Measurements from ENCODE around the gene MTHFD1. TPM values are rescaled to one million over a fixed set of nuclear protein-coding genes. Genes with fewer than 3 reads are reported as not detected.
"Not testable (repeated sequence)": the region's sequence is repeated elsewhere in the genome, so short reads cannot be mapped to it uniquely, and the experiment has no call there.

Gene MTHFD1
- total and polyA plus RNA-seq, 2 of the 4 experiments (the other 2 are of a cell fraction): 32.2 to 64.9 TPM

- H3K9me3 ChIP-seq (ENCODE audit: control insufficient read depth, insufficient read depth, low read length); H4K91ac ChIP-seq (ENCODE audit: insufficient read depth, low read depth, low read length); H2AK5ac ChIP-seq (ENCODE audit: low read depth, low read length); H3K23ac ChIP-seq (ENCODE audit: low read depth, low read length); H4K20me1 ChIP-seq (ENCODE audit: insufficient read depth, low read length); H2BK120ac ChIP-seq (ENCODE audit: low read depth, low read length); H3K4ac ChIP-seq (ENCODE audit: low read depth, low read length); H4K8ac ChIP-seq (ENCODE audit: low read depth in 2 of 2, low read length in 2 of 2); H3K14ac ChIP-seq (replicated peaks; ENCODE audit: low read depth, low read length); H2AK9ac ChIP-seq (replicated peaks; ENCODE audit: low read depth, low read length, poor library complexity); H2AFZ ChIP-seq (replicated peaks; ENCODE audit: low read length, poor library complexity); H3K9me1 ChIP-seq (ENCODE audit: insufficient read depth, low read length); H3K36me3 ChIP-seq (ENCODE audit: control insufficient read depth, insufficient read depth, low read length); H3K27me3 ChIP-seq (ENCODE audit: control insufficient read depth, insufficient read depth, low read length); H2BK20ac ChIP-seq (ENCODE audit: low read depth, low read length); POLR2A ChIA-PET (ENCODE audit: unreplicated experiment); H4K5ac ChIP-seq (ENCODE audit: low read depth, low read length); BruUV-seq (replicated peaks); H2BK5ac ChIP-seq (ENCODE audit: low read depth, low read length, poor library complexity, severe bottlenecking); H3K4me2 ChIP-seq (ENCODE audit: low read depth, low read length); H3K4me1 ChIP-seq (ENCODE audit: control insufficient read depth, insufficient read depth, low read length); CTCF ChIA-PET; in situ Hi-C loops (cut with MboI; ENCODE audit: low sequenced_read_pairs); dilution Hi-C loops (cut with HindIII; ENCODE audit: low sequenced_read_pairs, unreplicated experiment); H3K18ac ChIP-seq (ENCODE audit: low read depth, low read length); H2BK15ac ChIP-seq (ENCODE audit: low read depth, low read length); intact Hi-C loops (cut with micrococcal nuclease); H3K9ac ChIP-seq (ENCODE audit: low read depth, low read length); H3K56ac ChIP-seq (ENCODE audit: extremely low read depth, insufficient read depth, low read length); H3K4me3 ChIP-seq (ENCODE audit: insufficient read depth, low read depth, low read length); DNase-seq; H3K27ac ChIP-seq (ENCODE audit: insufficient read depth, low read length); ATAC-seq (ENCODE audit: low read depth): not testable (repeated sequence)
- WGBS, 2 experiments (ENCODE audit: extremely low coverage in 2 of 2, insufficient read length in 1 of 2): no CpG with 5 or more reads among the region's 3 CpGs
- H3K79me1 ChIP-seq (ENCODE audit: low read depth in 1 of 2, low read length in 2 of 2): peaks cover 10 to 47% of the 10 kb centered on the region in 2 experiments; a peak in 3 of 4 replicates
Measured at GRCh38 chr14:64393189-64393726, 5.1 kb downstream of the MTHFD1 start.

Measured in IMR-90 (cell line).